DND-41 (cell line): ENCODE data around the gene PRR13.

Experiments
- ATAC-seq: fragments of 200-7000 bp; cut with Tn5 transposase; 3 replicates; pipeline ENCODE4 v1.9.1; 2021; ENCODE audit warnings: low read depth; ENCODE audit not compliant: insufficient read depth
- DNase-seq: peaks from one replicate; pipeline ENCODE4 v3.0.0-alpha.2; 2020
- H2AFZ ChIP-seq: 2 replicates; pipeline ENCODE4 v1.6.0; 2012; ENCODE audit warnings: low read depth, low read length
- H3K27ac ChIP-seq: 2 replicates; pipeline ENCODE4 v1.5.1; 2012; ENCODE audit warnings: low read length, inconsistent platforms
- H3K27me3 ChIP-seq: fragments of 200-600 bp; sonication (generic); 2 replicates; pipeline ENCODE4 v1.6.0; 2012; ENCODE audit warnings: low read length, mild to moderate bottlenecking, inconsistent platforms; ENCODE audit not compliant: insufficient read depth, poor library complexity
- H3K36me3 ChIP-seq: 2 replicates; pipeline ENCODE4 v1.5.1; 2012; ENCODE audit warnings: low read length, inconsistent platforms; ENCODE audit not compliant: insufficient read depth
- H3K4me1 ChIP-seq: 2 replicates; pipeline ENCODE4 v1.5.1; 2012; ENCODE audit warnings: mild to moderate bottlenecking, low read length; ENCODE audit not compliant: insufficient read depth
- H3K4me2 ChIP-seq: 2 replicates; pipeline ENCODE4 v1.6.0; 2012; ENCODE audit warnings: mild to moderate bottlenecking, moderate library complexity, low read length, inconsistent platforms; ENCODE audit not compliant: insufficient read depth
- H3K4me3 ChIP-seq, 2 experiments: fragments of 200-600 bp in 1 of 2; shearing (Covaris generic) in 1 of 2; 2 replicates each; pipeline ENCODE4 v1.5.1; 2012 to 2016; ENCODE audit warnings: inconsistent platforms in 2 of 2, low read length in 2 of 2, mild to moderate bottlenecking in 2 of 2, low read depth in 1 of 2, moderate library complexity in 1 of 2
- H3K79me2 ChIP-seq: 2 replicates; pipeline ENCODE4 v1.6.0; 2012; ENCODE audit warnings: low read length, inconsistent platforms; ENCODE audit not compliant: insufficient read depth
- H3K9ac ChIP-seq: 2 replicates; pipeline ENCODE4 v1.6.0; 2012; ENCODE audit warnings: low read depth, mild to moderate bottlenecking, inconsistent platforms, low read length, moderate library complexity
- H3K9me3 ChIP-seq: 2 replicates; pipeline ENCODE4 v1.5.1; 2012; ENCODE audit warnings: low read length, moderate library complexity, mild to moderate bottlenecking, inconsistent platforms; ENCODE audit not compliant: insufficient read depth, severe bottlenecking
- H4K20me1 ChIP-seq: 2 replicates; pipeline ENCODE4 v1.6.0; 2012; ENCODE audit warnings: low read length; ENCODE audit not compliant: insufficient read depth
- EZH2 ChIP-seq: IDR thresholded peaks from 3 replicates; pipeline ENCODE4 v1.6.1; 2012; ENCODE audit warnings: borderline replicate concordance, low read depth, mild to moderate bottlenecking, moderate library complexity, low read length, inconsistent platforms; ENCODE audit not compliant: severe bottlenecking
- TF ChIP-seq, protein P1 (sequence below): IDR thresholded peaks from 2 replicates; pipeline ENCODE4 v1.5.1; 2012; ENCODE audit warnings: borderline replicate concordance, low read length, moderate library complexity, mild to moderate bottlenecking; ENCODE audit not compliant: poor library complexity, severe bottlenecking; ENCODE audit errors: extremely low read depth

Gene PRR13

DNA sequence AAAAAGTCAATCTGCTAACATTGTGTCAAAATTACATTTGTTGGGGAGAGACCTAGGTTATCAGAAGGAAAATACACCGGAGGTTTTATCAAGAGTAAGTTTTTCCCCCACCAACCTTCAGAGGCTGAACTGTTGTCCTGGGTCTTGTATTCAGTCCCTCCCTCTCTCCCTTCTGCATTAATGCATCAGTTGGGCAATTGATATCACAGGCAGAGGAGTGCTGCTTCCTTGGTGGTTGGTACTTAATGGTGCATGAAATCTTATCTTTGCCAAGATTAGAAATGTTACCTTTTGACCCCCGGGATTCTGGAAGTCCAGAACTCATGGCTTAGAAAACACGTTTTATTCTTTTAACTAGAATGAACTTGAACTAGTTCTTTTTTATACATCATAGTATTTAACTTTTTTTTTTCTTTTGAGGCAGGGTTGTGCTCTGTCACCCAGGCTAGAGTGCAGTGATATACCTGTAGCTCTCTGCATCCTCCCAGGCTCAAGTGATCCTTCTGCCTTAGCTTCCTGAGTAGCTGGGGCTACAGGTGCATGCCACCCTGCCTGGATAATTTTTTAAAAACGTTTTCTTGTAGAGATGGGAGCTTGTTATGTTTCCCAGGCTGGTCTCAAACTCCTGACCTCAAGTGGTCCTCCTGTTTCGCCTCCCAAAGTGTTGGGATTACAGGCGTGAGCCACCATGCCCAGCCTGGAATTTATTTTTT, 15.3 kb downstream of the PRR13 start:
- DNase-seq = no peak
- Histone ChIP-seq H3K4me3 (no peak overlapping the region), H3K27me3 (no peaks in the 10 kb centered on the region), H4K20me1 (peaks cover 88% of the 10 kb centered on the region), H2AFZ (no peak overlapping the region), H3K27ac (no peak overlapping the region), H3K4me1 (peaks cover 37% of the 10 kb centered on the region), H3K36me3 (peaks cover 90% of the 10 kb centered on the region), H3K4me2 (no peak overlapping the region), H3K9ac (no peak overlapping the region; the same call in 1 of the 2 replicates), H3K9me3 (no peaks in the 10 kb centered on the region), H3K79me2 (peaks cover 97% of the 10 kb centered on the region)
- ATAC-seq = no peak
- no peak for TF ChIP-seq EZH2
- TF ChIP-seq, protein P1, sequence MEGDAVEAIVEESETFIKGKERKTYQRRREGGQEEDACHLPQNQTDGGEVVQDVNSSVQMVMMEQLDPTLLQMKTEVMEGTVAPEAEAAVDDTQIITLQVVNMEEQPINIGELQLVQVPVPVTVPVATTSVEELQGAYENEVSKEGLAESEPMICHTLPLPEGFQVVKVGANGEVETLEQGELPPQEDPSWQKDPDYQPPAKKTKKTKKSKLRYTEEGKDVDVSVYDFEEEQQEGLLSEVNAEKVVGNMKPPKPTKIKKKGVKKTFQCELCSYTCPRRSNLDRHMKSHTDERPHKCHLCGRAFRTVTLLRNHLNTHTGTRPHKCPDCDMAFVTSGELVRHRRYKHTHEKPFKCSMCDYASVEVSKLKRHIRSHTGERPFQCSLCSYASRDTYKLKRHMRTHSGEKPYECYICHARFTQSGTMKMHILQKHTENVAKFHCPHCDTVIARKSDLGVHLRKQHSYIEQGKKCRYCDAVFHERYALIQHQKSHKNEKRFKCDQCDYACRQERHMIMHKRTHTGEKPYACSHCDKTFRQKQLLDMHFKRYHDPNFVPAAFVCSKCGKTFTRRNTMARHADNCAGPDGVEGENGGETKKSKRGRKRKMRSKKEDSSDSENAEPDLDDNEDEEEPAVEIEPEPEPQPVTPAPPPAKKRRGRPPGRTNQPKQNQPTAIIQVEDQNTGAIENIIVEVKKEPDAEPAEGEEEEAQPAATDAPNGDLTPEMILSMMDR = no peak

DNA sequence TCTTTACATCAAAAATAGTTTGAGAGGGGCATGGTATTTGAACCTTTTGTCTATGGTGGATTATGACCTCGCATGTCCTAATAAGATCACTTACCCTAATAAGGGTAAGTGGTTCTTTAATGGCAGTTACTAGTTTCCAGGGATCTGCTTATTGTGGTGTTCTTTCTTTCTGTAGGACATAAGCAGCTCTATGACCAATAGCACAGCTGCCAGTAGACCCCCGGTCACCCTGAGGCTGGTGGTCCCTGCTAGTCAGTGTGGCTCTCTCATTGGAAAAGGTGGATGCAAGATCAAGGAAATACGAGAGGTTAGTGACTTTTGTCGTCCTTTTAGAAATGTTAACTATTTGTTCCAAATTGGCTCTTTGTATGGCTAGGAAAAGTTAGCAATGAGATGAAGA, 17.6 kb downstream of the PRR13 start:
- Histone ChIP-seq H4K20me1 (peaks cover 94% of the 10 kb centered on the region), H3K4me2 (0 out of 2 replicates have a peak overlapping the region, but pooled peaks have one; percentile 4), H3K4me3 (no peak overlapping the region), H3K36me3 (peaks cover 100% of the 10 kb centered on the region), H3K27me3 (no peaks in the 10 kb centered on the region), H3K9ac (no peak overlapping the region), H3K4me1 (peaks cover 28% of the 10 kb centered on the region), H2AFZ (no peak overlapping the region), H3K27ac (no peak overlapping the region), H3K79me2 (peaks cover 100% of the 10 kb centered on the region), H3K9me3 (no peaks in the 10 kb centered on the region)
- TF ChIP-seq, protein P1 = no peak
- no peak for TF ChIP-seq EZH2
- DNase-seq (no peak), ATAC-seq (no peak)

DNA sequence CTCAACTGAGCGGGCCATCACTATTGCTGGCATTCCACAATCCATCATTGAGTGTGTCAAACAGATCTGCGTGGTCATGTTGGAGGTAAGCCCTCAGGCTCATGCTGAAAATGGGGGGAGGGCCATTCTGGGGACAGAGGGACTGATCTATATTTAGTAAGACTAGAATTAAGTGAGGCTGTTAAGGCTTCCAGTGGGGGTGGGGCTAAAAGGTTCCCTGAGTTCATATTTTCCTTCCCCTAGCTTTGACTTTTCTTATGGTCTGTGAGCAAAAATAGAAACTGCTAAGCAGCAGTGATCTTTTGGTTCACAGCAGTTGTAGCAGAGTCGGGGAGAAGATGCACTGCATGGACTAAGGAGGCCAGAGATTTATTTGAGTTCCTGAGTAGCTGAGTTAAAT, 19.5 kb downstream of the PRR13 start:
- Histone ChIP-seq H3K4me2 (no peak overlapping the region), H2AFZ (no peak overlapping the region), H3K9ac (no peak overlapping the region), H3K27me3 (no peaks in the 10 kb centered on the region), H3K4me1 (peaks cover 8% of the 10 kb centered on the region; the same call in 1 of the 2 replicates), H3K36me3 (peaks cover 100% of the 10 kb centered on the region), H3K79me2 (peaks cover 99% of the 10 kb centered on the region), H3K9me3 (no peaks in the 10 kb centered on the region), H3K27ac (no peak overlapping the region), H3K4me3 (no peak overlapping the region), H4K20me1 (peaks cover 93% of the 10 kb centered on the region)
- DNase-seq (no peak), ATAC-seq (no peak)
- TF ChIP-seq, protein P1 = no peak
- no peak for TF ChIP-seq EZH2
